DMS114 treated with DMSO at 0.1 percent for 48 hours (cell line): ENCODE measurements around the gene FAM153A.
"Not testable (repeated sequence)": the region's sequence is repeated elsewhere in the genome, so short reads cannot be mapped to it uniquely, and the experiment has no call there.

ENCODE experiments used
- DNase-seq: peaks from one replicate; lab custom pipeline; 2025; ENCODE audit not compliant: unreplicated experiment; lab: John Stamatoyannopoulos, UW

Gene FAM153A

GRCh38 chr5:177747354-177747753, 35.3 kb downstream of the FAM153A start:
- not testable (repeated sequence) for DNase-seq

GRCh38 chr5:177724858-177725257, 57.8 kb downstream of the FAM153A start:
- not testable (repeated sequence) for DNase-seq

GRCh38 chr5:177723831-177724485, 58.7 kb downstream of the FAM153A start:
- not testable (repeated sequence) for DNase-seq

GRCh38 chr5:177722829-177723228, 59.9 kb downstream of the FAM153A start:
- DNase-seq = not testable (repeated sequence)

- DNase-seq = not testable (repeated sequence)
Measured at GRCh38 chr5:177719989-177720388, 62.7 kb downstream of the FAM153A start.

GRCh38 chr5:177715423-177715822, 67.3 kb downstream of the FAM153A start:
- not testable (repeated sequence) for DNase-seq

- DNase-seq = not testable (repeated sequence)
Measured at GRCh38 chr5:177696100-177696499, 86.6 kb downstream of the FAM153A start.

- not testable (repeated sequence) for DNase-seq
Measured at GRCh38 chr5:177695356-177695930, 87.3 kb downstream of the FAM153A start.

- DNase-seq = not testable (repeated sequence)
Measured at GRCh38 chr5:177694518-177694835, 88.2 kb downstream of the FAM153A start.

GRCh38 chr5:177693671-177694517, 88.8 kb downstream of the FAM153A start:
- not testable (repeated sequence) for DNase-seq

- DNase-seq = not testable (repeated sequence)
Measured at GRCh38 chr5:177692969-177693368, 89.7 kb downstream of the FAM153A start.

GRCh38 chr5:177692507-177692906, 90.2 kb downstream of the FAM153A start:
- not testable (repeated sequence) for DNase-seq

GRCh38 chr5:177689011-177689610, 93.6 kb downstream of the FAM153A start:
- DNase-seq = not testable (repeated sequence)

- not testable (repeated sequence) for DNase-seq
Measured at GRCh38 chr5:177688091-177688490, 94.6 kb downstream of the FAM153A start.

GRCh38 chr5:177681920-177682319, 100.8 kb downstream of the FAM153A start:
- DNase-seq = not testable (repeated sequence)
